Neural progenitor cell (in vitro differentiated cells): ENCODE data around the gene LPIN2.

Experiments
- CTCF ChIP-seq: fragments of 200-600 bp; sonication (generic); IDR thresholded peaks from 2 replicates; pipeline ENCODE4 v1.5.1; 2017; ENCODE audit warnings: antibody characterized with exemption, mild to moderate bottlenecking
- EZH2 ChIP-seq: fragments of 200-600 bp; sonication (generic); IDR thresholded peaks from 2 replicates; pipeline ENCODE4 v1.6.1; 2017; ENCODE audit warnings: antibody characterized with exemption, mild to moderate bottlenecking, moderate library complexity

GRCh38 chr18:2982452-2983269 lies 30.3 kb downstream of the LPIN2 start:
- no peak for TF ChIP-seq CTCF
- TF ChIP-seq EZH2, result no peak
